Nephron progenitor cell (in vitro differentiated cells): ENCODE measurements around the gene KIRREL3.

Experiments used
- DNase-seq: peaks from one replicate; pipeline ENCODE4 v3.0.0; 2021
- H3K27ac Mint-ChIP-seq: 2 replicates; pipeline ENCODE4 v1.8.0; 2021; ENCODE audit warnings: mild to moderate bottlenecking, moderate library complexity, mixed read lengths
- H3K27me3 Mint-ChIP-seq: 2 replicates; pipeline ENCODE4 v1.8.0; 2021; ENCODE audit warnings: mild to moderate bottlenecking, low read depth, mixed read lengths; ENCODE audit not compliant: poor library complexity
- H3K36me3 Mint-ChIP-seq: 2 replicates; pipeline ENCODE4 v1.8.0; 2021; ENCODE audit warnings: low read depth, mixed read lengths
- H3K4me1 Mint-ChIP-seq: 2 replicates; pipeline ENCODE4 v1.8.0; 2021; ENCODE audit warnings: mixed read lengths
- H3K4me3 Mint-ChIP-seq: 2 replicates; pipeline ENCODE4 v1.8.0; 2021; ENCODE audit warnings: mild to moderate bottlenecking, moderate library complexity, mixed read lengths
- H3K9me3 Mint-ChIP-seq: 2 replicates; pipeline ENCODE4 v1.8.0; 2021; ENCODE audit warnings: mild to moderate bottlenecking, moderate library complexity, mixed read lengths
- CTCF ChIP-seq: fragments of 200-600 bp; sonication (generic); IDR thresholded peaks from 2 replicates; pipeline ENCODE4 v1.5.0; 2021; ENCODE audit warnings: antibody characterized with exemption

KIRREL3 gene

GRCh38 chr11:126838779-126839178 lies 161.8 kb downstream of the KIRREL3 start:
- no peak for DNase-seq
- Mint-ChIP-seq H3K4me1 (peaks cover 16% of the 10 kb centered on the region), H3K9me3 (peaks cover 7% of the 10 kb centered on the region), H3K27ac (no peak overlapping the region), H3K36me3 (no peaks in the 10 kb centered on the region), H3K4me3 (no peak overlapping the region), H3K27me3 (peaks cover 20% of the 10 kb centered on the region)
- no peak for TF ChIP-seq CTCF

- TF ChIP-seq CTCF = no peak
- Mint-ChIP-seq H3K36me3 (no peaks in the 10 kb centered on the region), H3K27ac (no peak overlapping the region), H3K9me3 (peaks cover 7% of the 10 kb centered on the region), H3K27me3 (peaks cover 20% of the 10 kb centered on the region), H3K4me3 (no peak overlapping the region), H3K4me1 (peaks cover 20% of the 10 kb centered on the region)
- DNase-seq = no peak
Observed at GRCh38 chr11:126837581-126837980, 163.0 kb downstream of the KIRREL3 start.

- H3K4me3 Mint-ChIP-seq = no peak overlapping the region
- H3K4me1 Mint-ChIP-seq = peaks cover 27% of the 10 kb centered on the region
- H3K36me3 Mint-ChIP-seq = no peaks in the 10 kb centered on the region
- DNase-seq = no peak
- peaks cover 13% of the 10 kb centered on the region for H3K27me3 Mint-ChIP-seq
- H3K9me3 Mint-ChIP-seq = peaks cover 7% of the 10 kb centered on the region
- TF ChIP-seq CTCF = no peak
- H3K27ac Mint-ChIP-seq = no peak overlapping the region
Observed at GRCh38 chr11:126834573-126834972, 166.0 kb downstream of the KIRREL3 start.

- no peak for DNase-seq
- TF ChIP-seq CTCF = no peak
Observed at GRCh38 chr11:126834149-126834548, 166.4 kb downstream of the KIRREL3 start.

GRCh38 chr11:126833065-126833464 lies 167.5 kb downstream of the KIRREL3 start:
- Mint-ChIP-seq H3K9me3 (peaks cover 7% of the 10 kb centered on the region), H3K27ac (no peak overlapping the region), H3K27me3 (peaks cover 9% of the 10 kb centered on the region), H3K4me3 (no peak overlapping the region), H3K36me3 (no peaks in the 10 kb centered on the region), H3K4me1 (peaks cover 27% of the 10 kb centered on the region)
- TF ChIP-seq CTCF = no peak
- DNase-seq = no peak

More at GRCh38 chr11:126834149-126834548, 166.4 kb downstream of the KIRREL3 start:
- Mint-ChIP-seq H3K27ac (no peak overlapping the region), H3K4me1 (peaks cover 27% of the 10 kb centered on the region), H3K36me3 (no peaks in the 10 kb centered on the region), H3K9me3 (peaks cover 7% of the 10 kb centered on the region), H3K27me3 (peaks cover 13% of the 10 kb centered on the region), H3K4me3 (no peak overlapping the region)

- no peak overlapping the region for H3K4me3 Mint-ChIP-seq
- no peaks in the 10 kb centered on the region for H3K36me3 Mint-ChIP-seq
- no peak for TF ChIP-seq CTCF
- peaks cover 9% of the 10 kb centered on the region for H3K27me3 Mint-ChIP-seq
- no peak for DNase-seq
- H3K4me1 Mint-ChIP-seq = peaks cover 27% of the 10 kb centered on the region
- H3K27ac Mint-ChIP-seq = no peak overlapping the region
- peaks cover 7% of the 10 kb centered on the region for H3K9me3 Mint-ChIP-seq
Observed at GRCh38 chr11:126832387-126832786, 168.2 kb downstream of the KIRREL3 start.
